Fibroblast of upper back skin (primary cell): Measurements from ENCODE around the gene NUDT17.

Experiments
- DNase-seq: peaks from one replicate; pipeline ENCODE4 v3.0.0-alpha.2; 2013

Gene NUDT17

GRCh38 chr1:145891587-145892485 is 46.4 kb downstream of the NUDT17 start:
- DNase-seq, result peak; percentile 100

GRCh38 chr1:145892486-145893087 is 47.2 kb downstream of the NUDT17 start:
- peak; percentile 51 for DNase-seq

- no peak for DNase-seq
These were observed 48.1 kb downstream of the NUDT17 start for GRCh38 chr1:145893306-145894055.

- DNase-seq, result no peak
These were observed 50.0 kb downstream of the NUDT17 start for GRCh38 chr1:145895471-145895870.

- DNase-seq, result no peak
These were observed 52.5 kb downstream of the NUDT17 start for GRCh38 chr1:145897969-145898368.
